A549 treated with AZD2906 at 1 μM for 4 hours (cell line): ENCODE measurements around the gene NDUFAF8. TPM values are rescaled to one million over a fixed set of nuclear protein-coding genes. Genes with fewer than 3 reads are reported as not detected.

Experiments used
- total RNA-seq: library from RNA; stranded (reverse); fragments of 200-300 nt; extraction: Qiagen RNA extraction; gene quantifications from 5 replicates; pipeline ENCODE4 v1.2.3, GENCODE V29; 2022

NDUFAF8 gene, protein sequence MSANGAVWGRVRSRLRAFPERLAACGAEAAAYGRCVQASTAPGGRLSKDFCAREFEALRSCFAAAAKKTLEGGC
- total RNA-seq: 82.9 to 251 TPM (median 214 TPM) in 5 replicates

GRCh38 chr17:81238815-81239713 is at the start of gene NDUFAF8, which contains the start of gene TEPSIN:
Gene NDUFAF8, plus strand, starts transcription at chr17:81239318. Its CDS starts 46 bp downstream, at chr17:81239364.
Gene TEPSIN, minus strand, starts transcription at chr17:81239055. Its CDS starts 22 bp downstream, at chr17:81239033.

GRCh38 chr17:81222906-81223761 is 16.0 kb upstream of the NDUFAF8 start, which contains the start of gene CEP131:
Gene CEP131, minus strand, starts transcription at chr17:81222965. Its CDS starts 2,909 bp downstream, at chr17:81220056.

Other genes with a start within 250 kb of the NDUFAF8 start
- gene CHMP6, start 247.5 kb upstream of the NDUFAF8 start, total RNA-seq: 32.3 to 38.7 TPM (median 36.4 TPM) in 5 replicates
- 123 to 150 TPM (median 144 TPM) in 5 replicates for gene BAIAP2, start 204.2 kb upstream of the NDUFAF8 start, total RNA-seq
- not detected in 5 replicates for gene PVALEF, start 73.8 kb upstream of the NDUFAF8 start, total RNA-seq
- 0.40 to 0.85 TPM (median 0.55 TPM) in 5 replicates for gene AATK, start 73.1 kb upstream of the NDUFAF8 start, total RNA-seq
- 6.5 to 9.7 TPM (median 8.0 TPM) in 5 replicates for gene CEP131, start 16.4 kb upstream of the NDUFAF8 start, total RNA-seq
- gene TEPSIN, start 263 bp upstream of the NDUFAF8 start, total RNA-seq: 16.8 to 29.6 TPM (median 28.7 TPM) in 5 replicates
- gene SLC38A10, start 56.0 kb downstream of the NDUFAF8 start, total RNA-seq: 50.9 to 75.9 TPM (median 72.2 TPM) in 5 replicates
- gene BAHCC1, start 156.1 kb downstream of the NDUFAF8 start, total RNA-seq: 6.7 to 10.0 TPM (median 8.0 TPM) in 5 replicates